ENCODE results near the gene ERG. TPM values are rescaled to one million over a fixed set of nuclear protein-coding genes. Genes with fewer than 3 reads are reported as not detected.

ERG gene
- polyA plus RNA-seq, 3 donors from 2014 or later, result not detected

- Mint-ChIP-seq H3K27me3 (ENCODE audit: low read depth in 3 of 3) (peaks cover 0 to 6% (median 5%) of the 10 kb centered on the region in 3 donors), H3K4me3 (no peak overlapping the region), H3K4me1 (no peaks in the 10 kb centered on the region), H3K27ac (no peak overlapping the region), H3K9me3 (peaks cover 0 to 2% (median 0%) of the 10 kb centered on the region in 6 donors), H3K36me3 (no peaks in the 10 kb centered on the region)
- DNase-seq, result no peak
Measured at GRCh38 chr21:38430401-38430984, 67.8 kb downstream of the ERG start.

DNA sequence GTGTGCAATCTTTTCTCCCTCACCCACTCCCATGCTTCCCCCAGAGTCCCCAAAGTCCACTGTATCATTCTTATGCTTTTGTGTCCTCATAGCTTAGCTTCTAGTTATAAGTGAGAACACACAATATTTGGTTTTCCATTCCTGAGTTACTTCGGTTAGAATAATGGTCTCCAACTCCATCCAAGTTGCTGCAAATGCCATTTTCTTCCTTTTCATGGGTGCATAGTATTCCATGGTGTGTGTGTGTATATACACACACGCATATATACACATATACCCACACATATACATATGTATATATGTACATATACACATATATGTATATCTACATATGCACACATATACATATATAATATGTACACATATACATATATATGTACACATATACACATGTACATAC lies 69.3 kb downstream of the ERG start:
- H3K9me3 Mint-ChIP-seq, result no peaks in the 10 kb centered on the region
- H3K36me3 Mint-ChIP-seq, result no peaks in the 10 kb centered on the region
- H3K4me3 Mint-ChIP-seq, result no peak overlapping the region
- no peak for DNase-seq
- peaks cover 0 to 6% (median 5%) of the 10 kb centered on the region in 3 donors for H3K27me3 Mint-ChIP-seq (ENCODE audit: low read depth in 3 of 3)
- H3K4me1 Mint-ChIP-seq, result no peaks in the 10 kb centered on the region
- no peak overlapping the region for H3K27ac Mint-ChIP-seq

DNA sequence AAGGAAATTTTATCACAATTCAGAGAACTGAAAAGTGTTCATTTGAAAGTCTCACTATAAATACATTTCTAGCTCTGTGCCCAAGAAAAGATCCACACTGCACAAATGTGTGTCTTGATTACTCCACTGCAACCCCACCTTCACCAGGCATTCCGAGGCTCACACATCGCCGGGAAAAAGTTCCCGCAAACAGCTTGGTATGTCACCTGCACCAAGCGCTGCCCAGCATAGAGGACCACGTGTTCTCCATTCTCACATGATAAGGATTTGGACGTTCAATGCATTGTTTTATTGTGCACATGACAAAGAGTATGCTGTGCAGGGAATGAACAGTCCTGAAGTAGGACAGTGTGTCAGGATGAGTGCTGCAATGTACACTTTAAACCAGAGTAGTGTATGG lies 70.1 kb downstream of the ERG start:
- Mint-ChIP-seq H3K27ac (no peak overlapping the region), H3K4me3 (no peak overlapping the region), H3K36me3 (no peaks in the 10 kb centered on the region), H3K4me1 (no peaks in the 10 kb centered on the region), H3K9me3 (no peaks in the 10 kb centered on the region), H3K27me3 (ENCODE audit: low read depth in 3 of 3) (peaks cover 0 to 8% (median 3%) of the 10 kb centered on the region in 3 donors)
- no peak for DNase-seq

DNA sequence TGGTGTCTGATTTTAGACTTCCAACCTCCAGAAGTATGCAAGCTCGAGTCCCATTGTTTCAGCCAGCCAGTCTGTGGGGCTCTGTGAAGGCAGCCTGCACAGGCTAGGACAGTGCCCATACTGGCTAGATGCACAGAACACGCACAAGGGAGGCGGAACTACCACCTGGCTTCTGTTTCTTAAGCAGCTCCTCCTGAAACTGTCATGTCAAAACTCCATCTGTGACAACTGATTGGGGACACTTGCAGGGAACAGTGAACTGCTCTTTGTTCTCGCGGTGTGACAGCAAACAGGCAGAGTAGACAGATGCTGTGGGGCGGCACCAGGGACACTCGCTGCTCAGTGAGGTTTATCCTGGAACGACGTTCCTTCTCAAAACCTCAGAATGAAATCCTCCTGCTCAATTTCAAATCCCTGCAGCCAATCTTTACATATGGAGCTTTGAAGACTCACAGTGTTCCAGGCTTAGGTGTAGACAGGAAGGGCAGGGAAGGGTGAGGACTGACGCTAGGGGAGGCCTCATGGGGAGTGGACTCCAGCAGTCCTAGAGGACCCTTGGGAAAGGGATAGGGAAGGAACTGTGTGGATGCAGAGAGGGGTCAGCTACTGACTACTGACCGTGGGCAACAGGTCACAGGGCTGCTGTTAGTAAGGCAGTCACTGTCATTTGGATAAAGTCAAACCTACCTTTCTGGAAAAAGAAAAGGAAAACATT lies 73.8 kb downstream of the ERG start:
- Mint-ChIP-seq H3K9me3 (no peaks in the 10 kb centered on the region), H3K4me3 (no peak overlapping the region), H3K36me3 (no peaks in the 10 kb centered on the region), H3K27ac (no peak overlapping the region), H3K27me3 (ENCODE audit: low read depth in 3 of 3) (peaks cover 0 to 7% (median 4%) of the 10 kb centered on the region in 3 donors), H3K4me1 (no peaks in the 10 kb centered on the region)
- no peak for DNase-seq

- Mint-ChIP-seq H3K4me3 (no peak overlapping the region), H3K9me3 (no peaks in the 10 kb centered on the region), H3K27me3 (ENCODE audit: low read depth in 3 of 3) (peaks cover 0 to 5% (median 3%) of the 10 kb centered on the region in 3 donors), H3K4me1 (no peaks in the 10 kb centered on the region), H3K27ac (no peak overlapping the region), H3K36me3 (no peaks in the 10 kb centered on the region)
- DNase-seq, result no peak
Measured at GRCh38 chr21:38422082-38422481, 76.2 kb downstream of the ERG start.

DNA sequence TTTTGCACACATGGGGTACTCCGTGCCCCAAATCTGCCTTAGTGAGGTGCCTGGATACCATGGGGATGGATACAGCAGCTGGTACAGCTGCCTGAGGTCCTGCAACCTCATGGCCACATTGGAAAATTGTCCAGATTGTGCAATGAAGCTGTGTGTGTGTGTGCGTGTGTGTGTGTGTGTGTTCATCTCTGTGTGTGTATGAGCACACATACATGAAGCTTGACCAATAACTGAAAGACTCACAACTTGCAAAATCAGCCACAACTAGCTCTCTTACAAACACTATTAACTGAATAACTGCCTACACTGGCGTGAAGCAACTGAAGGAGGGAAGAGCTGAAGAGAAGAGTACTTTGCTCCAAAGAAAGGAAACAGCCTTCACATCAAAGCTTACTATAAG lies 78.1 kb downstream of the ERG start:
- DNase-seq, result no peak
- Mint-ChIP-seq H3K27me3 (ENCODE audit: low read depth in 3 of 3) (peaks cover 1 to 5% (median 3%) of the 10 kb centered on the region in 3 donors), H3K4me3 (no peak overlapping the region), H3K4me1 (no peaks in the 10 kb centered on the region), H3K36me3 (no peaks in the 10 kb centered on the region), H3K9me3 (no peaks in the 10 kb centered on the region), H3K27ac (no peak overlapping the region)

DNA sequence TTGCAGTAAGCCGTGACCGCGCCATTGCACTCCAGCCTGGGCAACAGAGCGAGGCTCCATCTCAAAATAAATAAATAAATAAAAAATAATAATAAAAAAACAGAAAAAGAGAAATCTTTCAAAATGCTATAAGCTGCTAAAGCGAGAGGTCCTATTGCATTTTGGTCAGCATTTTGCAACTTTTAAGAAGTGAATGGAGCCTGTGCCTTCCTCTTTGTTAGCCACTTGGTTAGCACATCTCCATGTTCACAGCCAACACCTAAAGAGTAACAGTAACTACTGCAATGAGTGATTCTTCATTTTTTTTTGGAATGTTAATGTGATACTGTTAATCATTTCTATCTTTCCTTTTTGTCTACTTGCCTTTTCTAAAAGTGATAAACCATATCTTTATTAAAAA lies 80.6 kb downstream of the ERG start:
- no peaks in the 10 kb centered on the region for H3K9me3 Mint-ChIP-seq
- no peaks in the 10 kb centered on the region for H3K4me1 Mint-ChIP-seq
- no peak overlapping the region for H3K4me3 Mint-ChIP-seq
- H3K27ac Mint-ChIP-seq, result no peak overlapping the region
- no peak for DNase-seq
- H3K27me3 Mint-ChIP-seq (ENCODE audit: low read depth in 3 of 3), result peaks cover 1 to 3% (median 3%) of the 10 kb centered on the region in 3 donors
- no peaks in the 10 kb centered on the region for H3K36me3 Mint-ChIP-seq

DNA sequence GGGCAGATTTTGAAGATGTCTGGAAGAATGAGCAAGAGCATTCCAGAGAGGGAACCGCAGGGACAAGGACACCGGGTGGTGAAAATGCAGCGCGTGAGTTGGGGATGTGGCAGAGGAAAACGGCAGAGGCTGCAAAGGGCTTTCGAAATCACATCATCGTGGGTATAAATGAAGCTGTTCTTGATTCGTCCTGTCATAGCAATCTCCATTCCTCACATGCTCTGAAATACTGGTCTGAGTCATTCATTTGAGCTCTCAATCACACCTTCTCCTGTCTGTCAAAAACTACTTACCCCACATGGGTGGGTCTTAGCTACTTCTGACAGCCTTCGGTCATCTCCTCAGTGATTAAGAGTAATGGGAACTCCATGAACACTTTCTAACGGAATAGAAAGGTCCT lies 81.5 kb downstream of the ERG start:
- Mint-ChIP-seq H3K36me3 (no peaks in the 10 kb centered on the region), H3K27me3 (ENCODE audit: low read depth in 3 of 3) (peaks cover 0 to 3% (median 1%) of the 10 kb centered on the region in 3 donors), H3K27ac (no peak overlapping the region), H3K9me3 (peaks cover 0 to 4% (median 0%) of the 10 kb centered on the region in 6 donors), H3K4me1 (no peaks in the 10 kb centered on the region), H3K4me3 (no peak overlapping the region)
- DNase-seq, result no peak

DNA sequence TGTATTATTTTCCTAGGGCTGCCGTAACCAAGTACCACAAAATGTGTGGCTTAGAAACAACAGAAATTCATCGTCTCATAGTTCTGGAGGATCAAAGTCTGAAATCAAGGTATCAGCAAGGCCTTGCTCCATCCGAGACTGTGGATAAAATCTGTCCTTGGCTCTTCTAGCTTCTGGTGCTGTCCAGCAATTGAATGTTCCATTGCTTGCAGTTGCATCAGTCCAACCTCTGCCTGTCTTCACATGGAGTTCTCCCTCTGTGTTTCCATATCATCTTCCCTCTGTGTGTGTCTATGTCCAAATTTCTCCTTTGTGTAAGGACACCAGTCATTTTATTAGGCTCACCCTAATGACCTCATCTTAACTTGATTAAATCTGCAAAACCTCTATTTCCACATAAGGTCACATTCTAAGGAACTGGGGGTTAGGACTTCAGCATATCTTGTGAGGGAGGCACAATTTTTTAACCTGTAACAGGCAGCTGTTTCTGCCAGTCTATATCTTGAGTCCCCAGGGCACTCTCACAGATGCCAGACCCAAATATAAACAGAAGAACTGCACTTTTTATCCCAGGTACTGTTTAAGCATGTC lies 84.2 kb downstream of the ERG start:
- H3K4me3 Mint-ChIP-seq, result no peak overlapping the region
- no peak overlapping the region for H3K27ac Mint-ChIP-seq
- peaks cover 0 to 4% (median 0%) of the 10 kb centered on the region in 6 donors for H3K9me3 Mint-ChIP-seq
- no peak for DNase-seq
- H3K4me1 Mint-ChIP-seq, result no peaks in the 10 kb centered on the region
- H3K27me3 Mint-ChIP-seq (ENCODE audit: low read depth in 3 of 3), result peaks cover 0 to 1% (median 0%) of the 10 kb centered on the region in 3 donors
- no peaks in the 10 kb centered on the region for H3K36me3 Mint-ChIP-seq

DNA sequence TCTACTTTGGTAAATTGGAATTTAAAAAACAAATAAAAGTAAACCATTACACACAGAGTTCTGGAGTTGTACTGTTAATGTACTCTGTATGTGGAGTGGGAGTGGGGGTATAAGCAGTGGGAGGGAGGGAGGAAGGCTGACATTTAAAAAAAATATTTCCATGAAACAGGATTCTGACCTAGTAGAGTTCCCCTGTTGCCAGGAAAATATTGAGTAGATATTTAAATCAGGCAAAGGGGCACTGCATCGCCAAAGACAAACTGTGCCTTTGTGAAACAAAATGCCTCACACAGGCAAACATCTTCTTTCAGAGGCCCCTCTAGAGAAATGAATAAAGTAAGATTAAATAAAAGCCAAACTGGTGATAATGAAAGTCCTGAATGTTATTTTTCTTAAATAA lies 87.8 kb downstream of the ERG start:
- no peaks in the 10 kb centered on the region for H3K4me1 Mint-ChIP-seq

DNA sequence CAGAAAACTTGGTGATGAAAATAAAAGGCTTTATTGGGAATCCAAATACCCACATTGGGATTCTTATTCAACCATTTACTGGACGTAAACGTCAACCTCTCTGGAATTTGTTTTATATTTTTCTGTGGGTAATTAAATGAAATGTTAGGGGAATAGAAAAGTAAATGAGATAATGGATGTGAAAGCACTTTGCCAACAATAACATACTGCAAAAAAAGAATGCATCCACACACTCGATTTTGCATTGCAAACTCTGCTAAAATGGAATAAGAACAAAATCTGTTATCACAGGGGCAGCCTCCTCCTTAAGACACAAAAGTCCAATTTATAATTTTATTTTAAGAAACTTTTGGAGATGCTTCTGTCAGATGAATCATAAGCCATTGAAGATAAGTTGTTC lies 88.4 kb downstream of the ERG start:
- Mint-ChIP-seq H3K4me1 (no peaks in the 10 kb centered on the region), H3K27me3 (ENCODE audit: low read depth in 3 of 3) (peaks cover 0 to 7% (median 1%) of the 10 kb centered on the region in 3 donors), H3K9me3 (peaks cover 0 to 4% (median 0%) of the 10 kb centered on the region in 6 donors), H3K27ac (no peak overlapping the region), H3K36me3 (no peaks in the 10 kb centered on the region), H3K4me3 (no peak overlapping the region)
- no peak for DNase-seq

More for the DNA sequence above, 87.8 kb downstream of the ERG start:
- Mint-ChIP-seq H3K27ac (no peak overlapping the region), H3K36me3 (no peaks in the 10 kb centered on the region), H3K4me3 (no peak overlapping the region), H3K27me3 (ENCODE audit: low read depth in 3 of 3) (peaks cover 0 to 6% (median 1%) of the 10 kb centered on the region in 3 donors), H3K9me3 (peaks cover 0 to 4% (median 0%) of the 10 kb centered on the region in 6 donors)
- DNase-seq, result no peak

GRCh38 chr21:38404177-38404576 lies 94.1 kb downstream of the ERG start:
- Mint-ChIP-seq H3K27ac (no peak overlapping the region), H3K9me3 (peaks cover 0 to 2% (median 0%) of the 10 kb centered on the region in 6 donors), H3K4me3 (no peak overlapping the region), H3K27me3 (ENCODE audit: low read depth in 3 of 3) (peaks cover 1 to 8% (median 2%) of the 10 kb centered on the region in 3 donors), H3K36me3 (no peaks in the 10 kb centered on the region), H3K4me1 (no peaks in the 10 kb centered on the region)
- DNase-seq, result no peak

DNA sequence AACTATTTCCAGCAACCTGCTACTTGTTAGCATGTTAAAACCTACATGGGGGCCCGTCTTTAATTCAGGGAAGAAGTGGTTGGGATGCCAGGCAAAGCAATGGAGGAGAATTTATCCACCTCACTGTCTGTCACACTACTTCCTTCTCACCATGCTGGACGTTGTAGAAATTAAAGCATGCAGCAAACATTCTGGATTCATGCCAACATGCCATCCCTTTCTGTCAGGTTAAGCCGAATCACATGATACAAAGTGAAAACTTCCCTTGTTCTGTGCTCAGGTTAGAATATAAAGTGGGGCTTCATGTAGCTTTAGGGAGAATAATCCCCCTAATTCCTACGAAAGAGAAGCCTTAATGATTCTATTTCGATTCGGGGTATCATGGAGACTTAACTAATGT lies 95.5 kb downstream of the ERG start:
- Mint-ChIP-seq H3K4me3 (no peak overlapping the region), H3K27me3 (ENCODE audit: low read depth in 3 of 3) (peaks cover 0 to 2% (median 2%) of the 10 kb centered on the region in 3 donors), H3K36me3 (no peaks in the 10 kb centered on the region), H3K9me3 (peaks cover 0 to 2% (median 0%) of the 10 kb centered on the region in 6 donors), H3K27ac (no peak overlapping the region), H3K4me1 (no peaks in the 10 kb centered on the region)
- no peak for DNase-seq

GRCh38 chr21:38402291-38402690 lies 96.0 kb downstream of the ERG start:
- no peaks in the 10 kb centered on the region for H3K36me3 Mint-ChIP-seq
- peaks cover 0 to 2% (median 2%) of the 10 kb centered on the region in 3 donors for H3K27me3 Mint-ChIP-seq (ENCODE audit: low read depth in 3 of 3)
- no peak overlapping the region for H3K4me3 Mint-ChIP-seq
- H3K27ac Mint-ChIP-seq, result no peak overlapping the region
- no peaks in the 10 kb centered on the region for H3K4me1 Mint-ChIP-seq
- peaks cover 0 to 2% (median 0%) of the 10 kb centered on the region in 6 donors for H3K9me3 Mint-ChIP-seq
- no peak for DNase-seq

Data from immature natural killer cell (primary cell).